HepG2 (cell line): Measurements from ENCODE around the gene GSTT2. TPM values are rescaled to one million over a fixed set of nuclear protein-coding genes. Genes with fewer than 3 reads are reported as not detected.
A peak's percentile ranks its signal among the peaks of the same experiment; 100 is the strongest.

Experiments used
- EP300 ChIP-seq, 3 experiments: sonication (generic) in 1 of 3; formaldehyde crosslinking in 1 of 3; IDR thresholded peaks; 2 replicates each; pipeline versions ENCODE4 v1.5.1 to v1.6.1; 2011 to 2020; ENCODE audit warnings: low read depth in 2 of 3, low read length in 2 of 3, borderline replicate concordance in 1 of 3, improper control_type of control experiment in 1 of 3, mild to moderate bottlenecking in 1 of 3, missing genetic modification reagents in 1 of 3, moderate library complexity in 1 of 3
- FOXA3 ChIP-seq: IDR thresholded peaks from 2 replicates; pipeline ENCODE4 v1.6.1; 2016; ENCODE audit warnings: missing genetic modification reagents, missing compliant biosample characterization
- HDAC1 ChIP-seq: sonication (generic); formaldehyde crosslinking; IDR thresholded peaks from 2 replicates; pipeline ENCODE4 v1.5.1; 2020; ENCODE audit warnings: mild to moderate bottlenecking, missing genetic modification reagents
- HDAC2 ChIP-seq: sonication (generic); formaldehyde crosslinking; IDR thresholded peaks from 2 replicates; pipeline ENCODE4 v1.4.0; 2020; ENCODE audit warnings: missing genetic modification reagents
- RFXAP ChIP-seq: sonication (generic); formaldehyde crosslinking; IDR thresholded peaks from 2 replicates; pipeline ENCODE4 v1.4.0; 2020; ENCODE audit warnings: missing genetic modification reagents, borderline replicate concordance
- SAFB2 ChIP-seq: sonication (generic); formaldehyde crosslinking; IDR thresholded peaks from 2 replicates; pipeline ENCODE4 v1.5.1; 2020; ENCODE audit warnings: missing genetic modification reagents, low read depth, mild to moderate bottlenecking, borderline replicate concordance
- ZNF10 ChIP-seq: sonication (generic); formaldehyde crosslinking; IDR thresholded peaks from 2 replicates; pipeline ENCODE4 v1.4.0; 2020; ENCODE audit warnings: mild to moderate bottlenecking, low read depth, missing genetic modification reagents, borderline replicate concordance
- ZNF34 ChIP-seq: sonication (generic); formaldehyde crosslinking; IDR thresholded peaks from 2 replicates; pipeline ENCODE4 v1.4.0; 2020; ENCODE audit warnings: mild to moderate bottlenecking, missing genetic modification reagents, borderline replicate concordance
- ZNF441 ChIP-seq: sonication (generic); formaldehyde crosslinking; IDR thresholded peaks from 2 replicates; pipeline ENCODE4 v1.7.0; 2021; ENCODE audit warnings: missing genetic modification reagents, borderline replicate concordance
- ZNF749 ChIP-seq: sonication (generic); formaldehyde crosslinking; IDR thresholded peaks from 2 replicates; pipeline ENCODE4 v1.8.0; 2022; ENCODE audit warnings: mild to moderate bottlenecking, missing genetic modification reagents, moderate library complexity, borderline replicate concordance
- polyA plus RNA-seq, 8 experiments: library from polyadenylated mRNA; depleted of rRNA in 3 of 8; stranded (reverse) in 7 of 8; unstranded in 1 of 8; fragments of >200 nt; fragmentation: Illumina TruSeq in 4 of 8; extraction: Trizol in 4 of 8; gene quantifications; 2 replicates each; pipeline versions ENCODE4 v1.2.1 to v1.2.3, GENCODE V29; 2011 to 2016; ENCODE audit warnings: low read depth in 4 of 8, missing spikeins in 1 of 8, mixed read lengths in 1 of 8; ENCODE audit not compliant: insufficient read depth in 1 of 8
- total RNA-seq, 5 experiments: library from RNA; depleted of rRNA; stranded (reverse); fragments of >200 nt; fragmentation: Illumina TruSeq; extraction: Trizol; gene quantifications; 2 replicates each; pipeline ENCODE4 v1.2.3, GENCODE V29; 2016; ENCODE audit warnings: low read depth in 1 of 5
- TF ChIP-seq, protein P1 (sequence below): IDR thresholded peaks from 2 replicates; pipeline ENCODE4 v1.6.1; 2016; ENCODE audit warnings: low read depth
- TF ChIP-seq, protein P2 (sequence below): sonication (generic); formaldehyde crosslinking; IDR thresholded peaks from 2 replicates; pipeline ENCODE4 v1.4.0; 2020; ENCODE audit warnings: missing genetic modification reagents, borderline replicate concordance
- TF ChIP-seq, protein P3 (sequence below): sonication (generic); formaldehyde crosslinking; IDR thresholded peaks from 2 replicates; pipeline ENCODE4 v1.9.0; 2021; ENCODE audit warnings: mild to moderate bottlenecking, missing genetic modification reagents
- TF ChIP-seq, protein P4 (sequence below): sonication (generic); formaldehyde crosslinking; IDR thresholded peaks from 2 replicates; pipeline ENCODE4 v1.4.0; 2020; ENCODE audit warnings: missing genetic modification reagents, low read depth, mild to moderate bottlenecking, borderline replicate concordance
- TF ChIP-seq, protein P5 (sequence below): sonication (generic); formaldehyde crosslinking; IDR thresholded peaks from 2 replicates; pipeline ENCODE4 v1.4.0; 2020; ENCODE audit warnings: missing genetic modification reagents, mild to moderate bottlenecking, borderline replicate concordance

Gene GSTT2
- total and polyA plus RNA-seq, 2 of the 13 experiments (the other 11 are each of a cell fraction or from before 2014, with no cell fraction given): not detected

DNA sequence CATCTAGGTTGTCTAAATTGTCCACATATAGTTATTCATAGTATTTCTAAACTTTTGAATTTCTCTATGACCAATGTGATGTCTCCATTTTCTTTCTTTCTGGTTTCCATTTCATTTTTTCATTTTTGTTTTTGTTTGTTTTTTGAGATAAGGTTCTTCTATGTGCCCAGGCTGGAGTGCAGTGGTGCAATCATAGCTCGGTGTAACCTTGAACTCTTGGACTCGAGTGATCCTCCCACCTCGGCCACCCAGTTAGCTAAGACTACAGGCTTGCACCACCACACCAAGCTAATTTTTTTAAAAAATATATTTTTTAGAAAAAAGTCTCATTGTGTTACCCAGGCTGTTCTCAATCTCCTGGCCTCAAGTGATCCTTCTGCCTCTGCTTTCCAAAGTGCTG is 17.2 kb downstream of the GSTT2 start (continued):
- TF ChIP-seq ZNF10 (no peak), RFXAP (CRISPR knock-in tag) (no peak), FOXA3 (CRISPR knock-in tag) (peak; percentile 53; the same call in 1 of the 2 replicates), HDAC2 (CRISPR knock-in tag) (0 out of 2 replicates have a peak, but pooled peaks have one; percentile 26), ZNF749 (CRISPR knock-in tag) (no peak), SAFB2 (CRISPR knock-in tag) (no peak), ZNF34 (CRISPR knock-in tag) (no peak), EP300 (IDR thresholded peaks at IDR 0.05; ENCODE audit: low read depth in 2 of 2, low read length in 2 of 2) (peak in 1 of 2 experiments; percentile 64; a peak in 2 of 4 replicates), EP300 (CRISPR knock-in tag; IDR thresholded peaks at IDR 0.05; ENCODE audit: borderline replicate concordance) (0 out of 2 replicates have a peak, but pooled peaks have one; percentile 21), HDAC1 (0 out of 2 replicates have a peak, but pooled peaks have one; percentile 36), ZNF441 (no peak)
- TF ChIP-seq, protein P1, sequence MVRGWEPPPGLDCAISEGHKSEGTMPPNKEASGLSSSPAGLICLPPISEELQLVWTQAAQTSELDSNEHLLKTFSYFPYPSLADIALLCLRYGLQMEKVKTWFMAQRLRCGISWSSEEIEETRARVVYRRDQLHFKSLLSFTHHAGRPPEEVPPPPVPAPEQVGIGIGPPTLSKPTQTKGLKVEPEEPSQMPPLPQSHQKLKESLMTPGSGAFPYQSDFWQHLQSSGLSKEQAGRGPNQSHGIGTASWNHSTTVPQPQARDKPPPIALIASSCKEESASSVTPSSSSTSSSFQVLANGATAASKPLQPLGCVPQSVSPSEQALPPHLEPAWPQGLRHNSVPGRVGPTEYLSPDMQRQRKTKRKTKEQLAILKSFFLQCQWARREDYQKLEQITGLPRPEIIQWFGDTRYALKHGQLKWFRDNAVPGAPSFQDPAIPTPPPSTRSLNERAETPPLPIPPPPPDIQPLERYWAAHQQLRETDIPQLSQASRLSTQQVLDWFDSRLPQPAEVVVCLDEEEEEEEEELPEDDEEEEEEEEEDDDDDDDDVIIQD (CRISPR knock-in tag): peak; percentile 41; the same call in 1 of the 2 replicates
- TF ChIP-seq, protein P2, sequence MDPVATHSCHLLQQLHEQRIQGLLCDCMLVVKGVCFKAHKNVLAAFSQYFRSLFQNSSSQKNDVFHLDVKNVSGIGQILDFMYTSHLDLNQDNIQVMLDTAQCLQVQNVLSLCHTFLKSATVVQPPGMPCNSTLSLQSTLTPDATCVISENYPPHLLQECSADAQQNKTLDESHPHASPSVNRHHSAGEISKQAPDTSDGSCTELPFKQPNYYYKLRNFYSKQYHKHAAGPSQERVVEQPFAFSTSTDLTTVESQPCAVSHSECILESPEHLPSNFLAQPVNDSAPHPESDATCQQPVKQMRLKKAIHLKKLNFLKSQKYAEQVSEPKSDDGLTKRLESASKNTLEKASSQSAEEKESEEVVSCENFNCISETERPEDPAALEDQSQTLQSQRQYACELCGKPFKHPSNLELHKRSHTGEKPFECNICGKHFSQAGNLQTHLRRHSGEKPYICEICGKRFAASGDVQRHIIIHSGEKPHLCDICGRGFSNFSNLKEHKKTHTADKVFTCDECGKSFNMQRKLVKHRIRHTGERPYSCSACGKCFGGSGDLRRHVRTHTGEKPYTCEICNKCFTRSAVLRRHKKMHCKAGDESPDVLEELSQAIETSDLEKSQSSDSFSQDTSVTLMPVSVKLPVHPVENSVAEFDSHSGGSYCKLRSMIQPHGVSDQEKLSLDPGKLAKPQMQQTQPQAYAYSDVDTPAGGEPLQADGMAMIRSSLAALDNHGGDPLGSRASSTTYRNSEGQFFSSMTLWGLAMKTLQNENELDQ (CRISPR knock-in tag): no peak
- TF ChIP-seq, protein P3, sequence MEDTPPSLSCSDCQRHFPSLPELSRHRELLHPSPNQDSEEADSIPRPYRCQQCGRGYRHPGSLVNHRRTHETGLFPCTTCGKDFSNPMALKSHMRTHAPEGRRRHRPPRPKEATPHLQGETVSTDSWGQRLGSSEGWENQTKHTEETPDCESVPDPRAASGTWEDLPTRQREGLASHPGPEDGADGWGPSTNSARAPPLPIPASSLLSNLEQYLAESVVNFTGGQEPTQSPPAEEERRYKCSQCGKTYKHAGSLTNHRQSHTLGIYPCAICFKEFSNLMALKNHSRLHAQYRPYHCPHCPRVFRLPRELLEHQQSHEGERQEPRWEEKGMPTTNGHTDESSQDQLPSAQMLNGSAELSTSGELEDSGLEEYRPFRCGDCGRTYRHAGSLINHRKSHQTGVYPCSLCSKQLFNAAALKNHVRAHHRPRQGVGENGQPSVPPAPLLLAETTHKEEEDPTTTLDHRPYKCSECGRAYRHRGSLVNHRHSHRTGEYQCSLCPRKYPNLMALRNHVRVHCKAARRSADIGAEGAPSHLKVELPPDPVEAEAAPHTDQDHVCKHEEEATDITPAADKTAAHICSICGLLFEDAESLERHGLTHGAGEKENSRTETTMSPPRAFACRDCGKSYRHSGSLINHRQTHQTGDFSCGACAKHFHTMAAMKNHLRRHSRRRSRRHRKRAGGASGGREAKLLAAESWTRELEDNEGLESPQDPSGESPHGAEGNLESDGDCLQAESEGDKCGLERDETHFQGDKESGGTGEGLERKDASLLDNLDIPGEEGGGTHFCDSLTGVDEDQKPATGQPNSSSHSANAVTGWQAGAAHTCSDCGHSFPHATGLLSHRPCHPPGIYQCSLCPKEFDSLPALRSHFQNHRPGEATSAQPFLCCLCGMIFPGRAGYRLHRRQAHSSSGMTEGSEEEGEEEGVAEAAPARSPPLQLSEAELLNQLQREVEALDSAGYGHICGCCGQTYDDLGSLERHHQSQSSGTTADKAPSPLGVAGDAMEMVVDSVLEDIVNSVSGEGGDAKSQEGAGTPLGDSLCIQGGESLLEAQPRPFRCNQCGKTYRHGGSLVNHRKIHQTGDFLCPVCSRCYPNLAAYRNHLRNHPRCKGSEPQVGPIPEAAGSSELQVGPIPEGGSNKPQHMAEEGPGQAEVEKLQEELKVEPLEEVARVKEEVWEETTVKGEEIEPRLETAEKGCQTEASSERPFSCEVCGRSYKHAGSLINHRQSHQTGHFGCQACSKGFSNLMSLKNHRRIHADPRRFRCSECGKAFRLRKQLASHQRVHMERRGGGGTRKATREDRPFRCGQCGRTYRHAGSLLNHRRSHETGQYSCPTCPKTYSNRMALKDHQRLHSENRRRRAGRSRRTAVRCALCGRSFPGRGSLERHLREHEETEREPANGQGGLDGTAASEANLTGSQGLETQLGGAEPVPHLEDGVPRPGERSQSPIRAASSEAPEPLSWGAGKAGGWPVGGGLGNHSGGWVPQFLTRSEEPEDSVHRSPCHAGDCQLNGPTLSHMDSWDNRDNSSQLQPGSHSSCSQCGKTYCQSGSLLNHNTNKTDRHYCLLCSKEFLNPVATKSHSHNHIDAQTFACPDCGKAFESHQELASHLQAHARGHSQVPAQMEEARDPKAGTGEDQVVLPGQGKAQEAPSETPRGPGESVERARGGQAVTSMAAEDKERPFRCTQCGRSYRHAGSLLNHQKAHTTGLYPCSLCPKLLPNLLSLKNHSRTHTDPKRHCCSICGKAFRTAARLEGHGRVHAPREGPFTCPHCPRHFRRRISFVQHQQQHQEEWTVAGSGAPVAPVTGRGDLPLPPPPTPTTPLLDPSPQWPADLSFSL (CRISPR knock-in tag): no peak
- TF ChIP-seq, protein P4, sequence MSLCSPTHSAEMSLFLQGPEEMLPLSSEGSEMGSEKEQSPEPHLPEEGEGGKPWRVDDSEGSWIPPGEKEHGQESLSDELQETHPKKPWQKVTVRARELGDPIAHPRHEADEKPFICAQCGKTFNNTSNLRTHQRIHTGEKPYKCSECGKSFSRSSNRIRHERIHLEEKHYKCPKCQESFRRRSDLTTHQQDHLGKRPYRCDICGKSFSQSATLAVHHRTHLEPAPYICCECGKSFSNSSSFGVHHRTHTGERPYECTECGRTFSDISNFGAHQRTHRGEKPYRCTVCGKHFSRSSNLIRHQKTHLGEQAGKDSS (CRISPR knock-in tag): no peak
- TF ChIP-seq, protein P5, sequence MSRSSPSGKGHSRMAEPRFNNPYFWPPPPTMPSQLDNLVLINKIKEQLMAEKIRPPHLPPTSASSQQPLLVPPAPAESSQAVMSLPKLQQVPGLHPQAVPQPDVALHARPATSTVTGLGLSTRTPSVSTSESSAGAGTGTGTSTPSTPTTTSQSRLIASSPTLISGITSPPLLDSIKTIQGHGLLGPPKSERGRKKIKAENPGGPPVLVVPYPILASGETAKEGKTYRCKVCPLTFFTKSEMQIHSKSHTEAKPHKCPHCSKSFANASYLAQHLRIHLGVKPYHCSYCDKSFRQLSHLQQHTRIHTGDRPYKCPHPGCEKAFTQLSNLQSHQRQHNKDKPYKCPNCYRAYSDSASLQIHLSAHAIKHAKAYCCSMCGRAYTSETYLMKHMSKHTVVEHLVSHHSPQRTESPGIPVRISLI (CRISPR knock-in tag): peak; percentile 29; the same call in 1 of the 2 replicates
